Measurements from ENCODE around the gene PRAMEF20. TPM values are rescaled to one million over a fixed set of nuclear protein-coding genes. Genes with fewer than 3 reads are reported as not detected.

PRAMEF20 gene
- total and polyA plus RNA-seq, 8 donors, result not detected

GRCh38 chr1:13443335-13443979 lies 33.2 kb downstream of the PRAMEF20 start:
- Histone ChIP-seq H3K27ac (no peak overlapping the region), H3K9me3 (no peaks in the 10 kb centered on the region), H3K36me3 (no peaks in the 10 kb centered on the region), H3K4me1 (peaks cover 0 to 6% (median 0%) of the 10 kb centered on the region in 4 donors), H3K27me3 (peaks cover 0 to 8% (median 0%) of the 10 kb centered on the region in 3 donors), H3K4me3 (no peak overlapping the region)
- 22 to 38% (median 29%) methylated on average over 10 of the region's 10 CpGs for WGBS, 5 donors
- peak in 1 of 2 donors; percentile 16 for DNase-seq
- TF ChIP-seq POLR2A (IDR thresholded peaks at IDR 0.05), result no peak
- TF ChIP-seq EP300 (IDR thresholded peaks at IDR 0.05), result no peak
- no peak for TF ChIP-seq CTCF (IDR thresholded peaks at IDR 0.05)
- TF ChIP-seq POLR2AphosphoS5 (IDR thresholded peaks at IDR 0.05), result no peak
- intact Hi-C loops (cut with DNase I; ENCODE audit: low total_unique reads), result no loop called here

- WGBS, 5 donors, result 59 to 75% (median 67%) methylated on average over 7 of the region's 7 CpGs
- Histone ChIP-seq H3K27ac (no peak overlapping the region), H3K36me3 (no peaks in the 10 kb centered on the region), H3K4me1 (peaks cover 0 to 6% (median 0%) of the 10 kb centered on the region in 4 donors), H3K4me3 (no peak overlapping the region), H3K27me3 (peaks cover 0 to 5% (median 0%) of the 10 kb centered on the region in 3 donors), H3K9me3 (peaks cover 0 to 8% (median 2%) of the 10 kb centered on the region in 4 donors)
- TF ChIP-seq POLR2AphosphoS5 (IDR thresholded peaks at IDR 0.05) (no peak), CTCF (IDR thresholded peaks at IDR 0.05) (no peak), POLR2A (IDR thresholded peaks at IDR 0.05) (no peak), EP300 (IDR thresholded peaks at IDR 0.05) (no peak)
- no peak for DNase-seq
- intact Hi-C loops (cut with DNase I; ENCODE audit: low total_unique reads), result no loop called here
These were observed 40.0 kb downstream of the PRAMEF20 start for GRCh38 chr1:13450204-13450603.

GRCh38 chr1:13451399-13451965 lies 41.2 kb downstream of the PRAMEF20 start:
- Histone ChIP-seq H3K4me3 (no peak overlapping the region), H3K27ac (no peak overlapping the region), H3K9me3 (peaks cover 0 to 8% (median 2%) of the 10 kb centered on the region in 4 donors), H3K36me3 (no peaks in the 10 kb centered on the region), H3K4me1 (peaks cover 0 to 6% (median 0%) of the 10 kb centered on the region in 4 donors), H3K27me3 (peaks cover 0 to 9% (median 0%) of the 10 kb centered on the region in 3 donors)
- TF ChIP-seq POLR2A (IDR thresholded peaks at IDR 0.05), result no peak
- no peak for TF ChIP-seq CTCF (IDR thresholded peaks at IDR 0.05)
- no peak for TF ChIP-seq EP300 (IDR thresholded peaks at IDR 0.05)
- TF ChIP-seq POLR2AphosphoS5 (IDR thresholded peaks at IDR 0.05), result no peak
- intact Hi-C loops (cut with DNase I; ENCODE audit: low total_unique reads), result no loop called here
- 36 to 48% (median 38%) methylated on average over 6 of the region's 6 CpGs for WGBS, 5 donors
- DNase-seq, result peak in 1 of 2 donors; percentile 14

- no peaks in the 10 kb centered on the region for H3K36me3 ChIP-seq
- 52 to 60% (median 55%) methylated on average over 15 of the region's 15 CpGs for WGBS, 5 donors
- intact Hi-C loops (cut with DNase I; ENCODE audit: low total_unique reads), result no loop called here
- H3K27ac ChIP-seq, result no peak overlapping the region
- peaks cover 0 to 8% (median 2%) of the 10 kb centered on the region in 4 donors for H3K9me3 ChIP-seq
- no peaks in the 10 kb centered on the region for H3K4me1 ChIP-seq
- H3K4me3 ChIP-seq, result no peak overlapping the region
- DNase-seq, result no peak
- no peak for TF ChIP-seq EP300 (IDR thresholded peaks at IDR 0.05)
- no peak for TF ChIP-seq CTCF (IDR thresholded peaks at IDR 0.05)
- no peak for TF ChIP-seq POLR2AphosphoS5 (IDR thresholded peaks at IDR 0.05)
- no peak for TF ChIP-seq POLR2A (IDR thresholded peaks at IDR 0.05)
- H3K27me3 ChIP-seq, result peaks cover 0 to 23% (median 0%) of the 10 kb centered on the region in 3 donors
These were observed 46.8 kb downstream of the PRAMEF20 start for GRCh38 chr1:13456904-13457532.
